HepG2 (cell line): Measurements from ENCODE around the gene CDC42EP5. TPM values are rescaled to one million over a fixed set of nuclear protein-coding genes. Genes with fewer than 3 reads are reported as not detected.

Source experiments
- ATAC-seq: fragments of 200-7000 bp; cut with Tn5 transposase; 3 replicates; pipeline ENCODE4 v1.9.1; 2020; ENCODE audit warnings: mild to moderate bottlenecking, moderate library complexity
- BruUV-seq: library from RNA; stranded (reverse); fragments of 400-500 nt; replicated peaks from 2 replicates; lab custom pipeline; 2021; lab: Mats Ljungman, UMichigan
- CTCF ChIA-PET: fragments of 300-600 bp; formaldehyde crosslinking; extraction: SDS; loops from one replicate; lab custom pipeline; 2021; ENCODE audit warnings: low total read pairs, inconsistent platforms, low intra/inter-chr PET ratio; lab: Yijun Ruan, JAX
- POLR2A ChIA-PET: fragments of 350-600 bp; sonication (Branson Sonifier 250); formaldehyde crosslinking; loops from one replicate; lab custom pipeline; 2020; ENCODE audit warnings: antibody characterized with exemption, inconsistent platforms; lab: Yijun Ruan, JAX
- DNase-seq: peaks from one replicate; pipeline ENCODE4 v3.0.0-alpha.2; 2015; ENCODE audit warnings: low spot score
- FAIRE-seq: peaks from 3 replicates; lab custom pipeline; 2011; peaks lifted over from hg19 to GRCh38; lab: Jason Lieb, UNC
- H2AFZ ChIP-seq: one replicate; pipeline ENCODE4 v1.6.1; 2011; ENCODE audit warnings: low read length, inconsistent platforms
- H3K27ac ChIP-seq: fragments of 300-600 bp; 3 replicates; pipeline ENCODE4 v1.8.0; 2011; ENCODE audit warnings: mixed run types, mild to moderate bottlenecking, mixed read lengths, low read length, inconsistent platforms; ENCODE audit not compliant: insufficient read depth; ENCODE audit errors: extremely low read length
- H3K27me3 ChIP-seq, 2 experiments: fragments of 200-600 bp in 1 of 2; 2 replicates in 1 of 2; 3 replicates in 1 of 2; pipeline versions ENCODE4 v1.6.0 to v1.8.0; 2011; ENCODE audit warnings: low read length in 2 of 2, mild to moderate bottlenecking in 2 of 2, moderate library complexity in 2 of 2, inconsistent platforms in 1 of 2; ENCODE audit not compliant: insufficient read depth in 2 of 2, control insufficient read depth in 1 of 2
- H3K36me3 ChIP-seq, 2 experiments: fragments of 200-600 bp in 1 of 2; replicated peaks in 1 of 2; 2 replicates in 1 of 2; 3 replicates in 1 of 2; pipeline versions ENCODE4 v1.5.1 to v1.8.0; 2011; ENCODE audit warnings: low read length in 2 of 2, inconsistent platforms in 1 of 2; ENCODE audit not compliant: insufficient read depth in 2 of 2, control insufficient read depth in 1 of 2
- H3K4me1 ChIP-seq: 2 replicates; pipeline ENCODE4 v1.5.1; 2012; ENCODE audit warnings: low read length, inconsistent platforms; ENCODE audit not compliant: insufficient read depth
- H3K4me2 ChIP-seq: 2 replicates; pipeline ENCODE4 v1.6.0; 2011; ENCODE audit warnings: low read depth, low read length, inconsistent platforms
- H3K4me3 ChIP-seq, 3 experiments: fragments of 200-600 bp in 1 of 3; sonication (generic), shearing (Covaris generic) in 1 of 3; replicated peaks in 1 of 3; 2 replicates each; pipeline ENCODE4 v1.5.1; 2011 to 2016; ENCODE audit warnings: low read length in 3 of 3, inconsistent platforms in 2 of 3, low read depth in 2 of 3, mild to moderate bottlenecking in 2 of 3, control low read depth in 1 of 3, mixed read lengths in 1 of 3; ENCODE audit not compliant: insufficient read depth in 1 of 3
- H3K79me2 ChIP-seq: one replicate; pipeline ENCODE4 v1.6.1; 2011; ENCODE audit warnings: low read length, inconsistent platforms; ENCODE audit not compliant: insufficient read depth
- H3K9ac ChIP-seq: 2 replicates; pipeline ENCODE4 v1.6.0; 2011; ENCODE audit warnings: mild to moderate bottlenecking, low read depth, low read length, inconsistent platforms; ENCODE audit not compliant: insufficient read depth
- H3K9me3 ChIP-seq: 2 replicates; pipeline ENCODE4 v1.5.1; 2012; ENCODE audit warnings: mild to moderate bottlenecking, low read length
- H4K20me1 ChIP-seq: 2 replicates; pipeline ENCODE4 v1.6.0; 2011; ENCODE audit warnings: inconsistent platforms, mild to moderate bottlenecking, low read length, moderate library complexity; ENCODE audit not compliant: insufficient read depth
- FOXK2 ChIP-seq: fragments of 450-650 bp; IDR thresholded peaks from 2 replicates; pipeline ENCODE4 v1.6.1; 2016
- KLF15 ChIP-seq: sonication (generic); formaldehyde crosslinking; IDR thresholded peaks from 2 replicates; pipeline ENCODE4 v1.8.1; 2023; ENCODE audit warnings: borderline replicate concordance, mild to moderate bottlenecking, inconsistent platforms, missing genetic modification reagents, mixed read lengths
- NCOA1 ChIP-seq: sonication (generic); formaldehyde crosslinking; IDR thresholded peaks from 2 replicates; pipeline ENCODE4 v1.9.0; 2021; ENCODE audit warnings: missing genetic modification reagents
- NKX3-1 ChIP-seq: sonication (generic); formaldehyde crosslinking; IDR thresholded peaks from 2 replicates; pipeline ENCODE4 v1.5.0; 2020; ENCODE audit warnings: missing genetic modification reagents
- RAD21 ChIP-seq: fragments of 450-650 bp; formaldehyde crosslinking; IDR thresholded peaks from 2 replicates; pipeline ENCODE4 v1.5.0; 2020; ENCODE audit warnings: mild to moderate bottlenecking
- TBL1XR1 ChIP-seq: fragments of 150-350 bp; IDR thresholded peaks from 2 replicates; pipeline ENCODE4 v1.6.1; 2014; ENCODE audit warnings: borderline replicate concordance, low read length; ENCODE audit not compliant: partially characterized antibody
- TCF7 ChIP-seq: sonication (generic); IDR thresholded peaks from 2 replicates; pipeline ENCODE4 v1.6.1; 2016; ENCODE audit warnings: antibody characterized with exemption, low read depth
- ZNF253 ChIP-seq: sonication (generic); formaldehyde crosslinking; IDR thresholded peaks from 2 replicates; pipeline ENCODE4 v1.8.0; 2022; ENCODE audit warnings: mild to moderate bottlenecking, missing genetic modification reagents, borderline replicate concordance
- ZNF335 ChIP-seq: sonication (generic); formaldehyde crosslinking; IDR thresholded peaks from 2 replicates; pipeline ENCODE4 v1.4.0; 2020; ENCODE audit warnings: missing genetic modification reagents
- ZNF589 ChIP-seq: sonication (generic); formaldehyde crosslinking; conservative IDR thresholded peaks from 2 replicates; pipeline ENCODE4 v1.8.0; 2022; ENCODE audit warnings: mild to moderate bottlenecking, moderate library complexity, missing genetic modification reagents
- WGBS: methylation state at CpG from one replicate; pipeline ENCODE4 v1.1.6; 2017; ENCODE audit warnings: low lambda C conversion rate; 5-methylcytosine and 5-hydroxymethylcytosine counted together
- in situ Hi-C: cut with HindIII; loops from 2 replicates; pipeline ENCODE4 v1.10.0; 2017; ENCODE audit warnings: low pct_unique_long_range_greater_than_20kb; ENCODE audit not compliant: extremely low pct_ligation_motif_present
- intact Hi-C: fragments of 100-400 bp; cut with micrococcal nuclease; formaldehyde crosslinking; loops from one replicate; pipeline ENCODE4 v1.10.0; 2022; ENCODE audit not compliant: unreplicated experiment
- polyA plus RNA-seq, 8 experiments: library from polyadenylated mRNA; depleted of rRNA in 3 of 8; stranded (reverse) in 7 of 8; unstranded in 1 of 8; fragments of >200 nt; fragmentation: Illumina TruSeq in 4 of 8; extraction: Trizol in 4 of 8; gene quantifications; 2 replicates each; pipeline versions ENCODE4 v1.2.1 to v1.2.3, GENCODE V29; 2011 to 2016; ENCODE audit warnings: low read depth in 4 of 8, missing spikeins in 1 of 8, mixed read lengths in 1 of 8; ENCODE audit not compliant: insufficient read depth in 1 of 8
- total RNA-seq, 5 experiments: library from RNA; depleted of rRNA; stranded (reverse); fragments of >200 nt; fragmentation: Illumina TruSeq; extraction: Trizol; gene quantifications; 2 replicates each; pipeline ENCODE4 v1.2.3, GENCODE V29; 2016; ENCODE audit warnings: low read depth in 1 of 5
- TF ChIP-seq, protein P1 (sequence below): sonication (generic); formaldehyde crosslinking; IDR thresholded peaks from 2 replicates; pipeline ENCODE4 v1.5.0; 2020; ENCODE audit warnings: mild to moderate bottlenecking, low read depth, missing genetic modification reagents, borderline replicate concordance
- TF ChIP-seq, protein P2 (sequence below): sonication (generic); formaldehyde crosslinking; IDR thresholded peaks from 2 replicates; pipeline ENCODE4 v1.4.0; 2020; ENCODE audit warnings: missing genetic modification reagents

The CDC42EP5 gene
- total and polyA plus RNA-seq, 2 of the 13 experiments (the other 11 are each of a cell fraction or from before 2014, with no cell fraction given) = 0.41 to 1.6 TPM

DNA sequence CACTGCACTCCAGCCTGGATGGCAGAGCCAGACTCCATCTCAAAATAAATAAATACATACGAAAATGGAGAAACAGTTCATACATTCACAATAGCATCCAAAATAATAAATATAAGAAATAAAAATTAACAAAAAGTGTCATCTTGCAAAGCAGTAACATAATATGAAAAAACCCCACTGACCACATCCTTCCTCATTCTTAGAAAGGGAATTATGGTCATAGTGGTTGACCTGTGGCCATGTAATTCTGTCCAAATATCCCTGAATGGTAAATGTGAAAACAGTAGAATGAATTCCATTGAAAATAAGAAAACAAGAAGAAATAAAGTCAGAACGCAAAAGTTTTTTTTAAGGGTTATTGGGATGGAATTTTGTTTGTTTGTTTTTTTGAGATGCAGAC is 7.0 kb upstream of the CDC42EP5 start:
- peaks cover 28% of the 10 kb centered on the region for H3K4me1 ChIP-seq
- ATAC-seq (no peak), FAIRE-seq (no peak), DNase-seq (no peak)
- H3K27me3 ChIP-seq = no peaks in the 10 kb centered on the region
- in situ Hi-C loops (no loop called here), intact Hi-C loops (no loop called here)
- ChIA-PET CTCF (no interaction called here), POLR2A (no interaction called here)
- H3K36me3 ChIP-seq = no peaks in the 10 kb centered on the region
- H4K20me1 ChIP-seq = no peaks in the 10 kb centered on the region
- no peaks in the 10 kb centered on the region for H3K9me3 ChIP-seq
- BruUV-seq = no TSS peak
- H3K4me3 ChIP-seq = no peak overlapping the region
- TF ChIP-seq FOXK2 = no peak
- TF ChIP-seq TCF7 = no peak
- no peak for TF ChIP-seq RAD21 (CRISPR knock-in tag)
- TF ChIP-seq NKX3-1 (CRISPR knock-in tag) = no peak
- no peak for TF ChIP-seq ZNF589 (CRISPR knock-in tag)
- TF ChIP-seq KLF15 (CRISPR knock-in tag) = no peak
- TF ChIP-seq, protein P1, sequence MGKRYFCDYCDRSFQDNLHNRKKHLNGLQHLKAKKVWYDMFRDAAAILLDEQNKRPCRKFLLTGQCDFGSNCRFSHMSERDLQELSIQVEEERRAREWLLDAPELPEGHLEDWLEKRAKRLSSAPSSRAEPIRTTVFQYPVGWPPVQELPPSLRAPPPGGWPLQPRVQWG = no peak
- TF ChIP-seq ZNF335 (CRISPR knock-in tag) = no peak
- TF ChIP-seq ZNF253 (CRISPR knock-in tag) = no peak
- no peak for TF ChIP-seq TBL1XR1
- TF ChIP-seq, protein P2, sequence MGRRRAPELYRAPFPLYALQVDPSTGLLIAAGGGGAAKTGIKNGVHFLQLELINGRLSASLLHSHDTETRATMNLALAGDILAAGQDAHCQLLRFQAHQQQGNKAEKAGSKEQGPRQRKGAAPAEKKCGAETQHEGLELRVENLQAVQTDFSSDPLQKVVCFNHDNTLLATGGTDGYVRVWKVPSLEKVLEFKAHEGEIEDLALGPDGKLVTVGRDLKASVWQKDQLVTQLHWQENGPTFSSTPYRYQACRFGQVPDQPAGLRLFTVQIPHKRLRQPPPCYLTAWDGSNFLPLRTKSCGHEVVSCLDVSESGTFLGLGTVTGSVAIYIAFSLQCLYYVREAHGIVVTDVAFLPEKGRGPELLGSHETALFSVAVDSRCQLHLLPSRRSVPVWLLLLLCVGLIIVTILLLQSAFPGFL = no peak
- TF ChIP-seq NCOA1 (CRISPR knock-in tag) = no peak
- WGBS = 27% methylated on average over 2 of the region's 2 CpGs
- H3K9ac ChIP-seq = no peak overlapping the region
- no peak overlapping the region for H3K27ac ChIP-seq
- H3K4me2 ChIP-seq = no peak overlapping the region
- no peaks in the 10 kb centered on the region for H3K79me2 ChIP-seq
- H2AFZ ChIP-seq = no peak overlapping the region
